Measurements from ENCODE around the gene ARHGEF28. TPM values are rescaled to one million over a fixed set of nuclear protein-coding genes. Genes with fewer than 3 reads are reported as not detected.

Gene ARHGEF28
- total RNA-seq, 1 donor from 2014 or later, result 6.7 TPM

DNA sequence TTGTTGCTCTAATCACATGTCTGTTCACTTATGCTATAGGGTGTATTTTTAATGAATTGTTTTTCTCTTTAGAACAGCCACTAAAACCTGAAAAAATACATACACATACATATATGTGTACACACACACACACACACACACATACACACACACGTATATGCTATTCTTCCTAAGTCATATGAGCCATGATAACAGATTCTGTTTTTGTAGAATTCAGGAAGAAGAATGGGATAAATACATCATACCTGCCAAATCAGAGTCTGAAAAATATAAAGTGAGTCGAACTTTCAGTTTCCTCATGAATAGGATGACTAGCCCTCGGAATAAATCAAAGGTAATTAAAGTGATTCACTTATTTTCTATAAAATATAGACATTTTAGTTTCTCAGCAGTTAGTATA, 231.4 kb downstream of the ARHGEF28 start:
- DNase-seq, result no peak

DNA sequence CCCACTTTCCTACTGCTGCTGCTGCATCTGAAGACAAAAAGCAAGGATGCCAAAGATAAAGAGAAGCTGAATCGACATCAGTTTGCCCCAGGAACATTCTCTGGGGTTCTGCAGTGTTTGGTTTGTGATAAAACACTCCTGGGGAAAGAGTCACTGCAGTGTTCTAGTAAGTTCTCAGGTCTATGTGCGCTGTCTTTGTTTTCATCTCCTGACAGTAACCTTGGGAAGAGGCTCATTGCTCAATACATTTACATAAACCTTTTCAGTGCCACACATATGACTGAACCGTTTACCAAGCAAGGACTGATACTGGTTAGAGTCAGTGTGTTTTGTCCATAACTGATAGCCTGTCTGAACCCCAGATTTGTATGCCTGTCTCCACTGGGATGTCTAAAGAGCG, 232.1 kb downstream of the ARHGEF28 start:
- no peak for DNase-seq

DNA sequence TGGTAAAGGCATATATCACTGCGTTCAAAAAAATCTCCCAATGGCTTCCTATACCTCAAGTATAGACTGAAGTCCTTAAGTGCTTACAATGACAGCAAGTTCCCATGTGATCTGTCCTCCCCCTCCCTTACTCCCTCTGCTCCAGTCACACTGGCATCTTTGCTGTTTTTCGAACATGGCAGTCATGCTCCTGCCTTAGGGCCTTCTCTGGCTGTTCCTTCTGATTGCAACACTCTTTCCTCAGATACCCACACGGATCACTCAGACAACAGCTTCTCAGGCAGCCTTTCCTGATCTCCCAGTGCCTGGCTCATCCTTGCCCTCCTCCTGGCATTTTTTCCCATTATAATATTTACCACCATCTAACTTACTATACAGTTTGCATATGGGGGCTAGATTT, 232.8 kb downstream of the ARHGEF28 start:
- no peak for DNase-seq

DNA sequence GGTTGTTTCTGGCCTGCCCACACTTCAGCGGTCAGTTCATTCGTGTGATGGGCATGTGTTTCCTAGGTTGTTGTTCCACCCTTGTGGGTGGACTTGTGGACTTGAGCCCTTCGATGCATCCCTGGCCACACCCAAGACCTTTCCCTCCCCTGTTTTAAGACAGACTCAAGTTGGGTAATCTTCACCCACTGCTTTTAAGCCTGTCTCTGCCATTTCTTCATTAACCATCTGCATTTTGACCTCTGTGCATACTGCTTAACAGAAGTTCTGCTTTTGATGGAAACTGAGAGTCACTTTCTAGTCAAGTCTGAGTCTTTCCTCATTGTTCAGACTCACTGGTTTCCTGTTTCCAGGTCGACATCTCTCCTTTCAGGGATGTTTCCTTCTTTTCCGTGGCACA, 233.7 kb downstream of the ARHGEF28 start:
- no peak for DNase-seq

- DNase-seq, result no peak
Measured at GRCh38 chr5:73861313-73861988, 235.5 kb downstream of the ARHGEF28 start.

- no peak for DNase-seq
Measured at GRCh38 chr5:73862796-73863195, 236.8 kb downstream of the ARHGEF28 start.

DNA sequence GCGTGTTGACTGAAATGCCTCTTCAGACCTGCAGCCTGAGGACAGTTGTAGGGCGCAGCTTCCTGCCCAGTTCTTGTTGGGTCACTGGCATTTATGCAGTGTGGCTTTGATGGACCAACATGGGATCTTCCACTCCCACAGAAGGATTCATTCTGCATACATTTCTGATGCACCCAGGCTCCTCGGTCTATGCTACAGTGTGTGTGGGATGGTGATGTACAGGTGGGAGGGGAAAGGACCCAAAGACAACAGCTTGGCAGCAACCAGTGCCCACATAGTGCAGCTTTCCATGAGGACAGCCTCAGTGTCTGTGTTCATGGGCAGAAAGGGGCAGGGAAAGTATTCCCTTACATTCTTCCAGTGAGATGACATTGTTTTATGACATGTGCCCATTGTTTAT, 237.9 kb downstream of the ARHGEF28 start:
- DNase-seq, result no peak

DNA sequence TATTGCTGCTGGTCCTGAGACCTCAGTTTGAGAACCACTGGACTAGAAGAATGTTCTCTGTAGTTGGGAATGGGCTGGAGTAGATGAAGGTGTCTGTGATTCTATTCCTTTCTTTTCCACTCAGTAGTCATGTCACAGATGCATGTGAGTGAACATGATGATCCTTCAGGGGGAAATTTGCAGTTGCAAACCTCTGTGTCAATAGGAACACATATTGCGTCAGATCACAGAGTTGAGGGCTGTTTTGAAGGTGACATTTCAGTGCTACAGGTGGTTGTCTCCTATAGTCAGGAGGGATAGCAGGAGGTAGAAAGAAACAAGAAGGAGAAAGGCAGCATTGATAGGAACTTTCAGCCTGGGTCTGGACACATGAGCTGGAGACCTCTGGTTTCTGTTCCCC, 239.3 kb downstream of the ARHGEF28 start:
- no peak for DNase-seq

DNA sequence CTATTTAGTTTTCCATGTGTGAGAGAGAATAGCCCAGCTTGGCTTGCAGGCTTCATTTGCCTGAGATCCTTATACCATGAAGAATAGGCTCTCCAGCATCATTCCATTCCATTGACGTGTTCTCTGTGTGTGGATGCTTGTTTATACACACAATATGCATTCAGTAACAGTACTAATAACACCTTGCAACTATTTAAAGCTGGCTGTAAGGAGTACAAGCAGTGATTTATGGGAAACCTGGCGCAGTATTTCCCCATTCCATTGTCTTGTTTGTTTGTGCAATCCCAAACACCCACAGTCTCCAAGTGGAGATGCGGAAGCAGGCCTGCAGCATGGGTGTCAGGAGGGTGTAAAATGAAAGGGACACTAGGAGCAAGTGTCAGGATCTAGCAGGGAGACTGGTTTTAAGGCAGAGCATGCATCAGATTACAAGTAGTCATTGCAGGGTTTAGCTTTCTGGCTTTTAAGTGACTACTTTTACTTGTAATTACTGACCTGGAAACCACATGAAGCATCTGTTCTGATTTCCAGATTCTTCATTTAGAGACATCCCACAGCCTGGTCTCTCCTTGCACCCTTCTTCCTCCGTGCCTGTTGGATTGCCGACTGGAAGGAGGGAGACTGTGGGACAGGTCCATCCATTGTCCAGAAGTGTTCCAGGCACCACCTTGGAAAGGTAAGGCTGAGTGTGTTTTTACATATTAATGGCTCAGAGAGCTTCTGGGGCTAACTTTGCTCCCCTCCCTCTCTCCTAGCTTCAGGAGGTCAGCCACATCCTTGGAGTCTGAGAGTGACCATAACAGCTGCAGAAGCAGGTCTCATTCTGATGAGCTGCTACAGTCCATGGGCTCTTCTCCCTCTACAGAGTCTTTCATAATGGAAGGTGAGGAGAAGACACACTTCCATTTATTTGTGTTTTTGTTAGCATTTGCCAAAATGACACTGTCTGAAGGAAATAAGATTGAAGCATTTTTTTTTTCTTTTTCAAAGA, 241.6 kb downstream of the ARHGEF28 start:
- no peak for DNase-seq

- no peak for DNase-seq
Measured at GRCh38 chr5:73883646-73884045, 257.6 kb downstream of the ARHGEF28 start.

DNA sequence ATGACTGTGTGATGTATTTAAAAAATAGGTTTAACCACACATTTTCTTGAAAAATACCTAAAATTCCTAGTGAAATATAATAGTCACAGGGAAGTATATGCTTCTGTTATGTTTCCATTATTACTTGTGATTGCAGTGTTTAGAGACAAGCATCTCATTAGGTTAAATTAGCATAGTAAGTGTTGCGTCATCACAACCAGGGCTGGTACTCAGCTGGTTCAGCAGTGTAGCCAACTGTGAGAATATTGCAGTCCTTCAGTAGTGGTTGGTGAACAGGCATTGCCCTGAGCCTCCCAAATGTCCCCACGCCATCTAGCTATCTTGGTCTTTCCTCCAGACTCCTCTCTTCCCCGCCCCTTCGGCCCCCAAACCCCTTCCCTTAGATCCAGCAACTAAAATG, 261.7 kb downstream of the ARHGEF28 start:
- no peak for DNase-seq

- no peak for DNase-seq
Measured at GRCh38 chr5:73890569-73890968, 264.6 kb downstream of the ARHGEF28 start.

DNA sequence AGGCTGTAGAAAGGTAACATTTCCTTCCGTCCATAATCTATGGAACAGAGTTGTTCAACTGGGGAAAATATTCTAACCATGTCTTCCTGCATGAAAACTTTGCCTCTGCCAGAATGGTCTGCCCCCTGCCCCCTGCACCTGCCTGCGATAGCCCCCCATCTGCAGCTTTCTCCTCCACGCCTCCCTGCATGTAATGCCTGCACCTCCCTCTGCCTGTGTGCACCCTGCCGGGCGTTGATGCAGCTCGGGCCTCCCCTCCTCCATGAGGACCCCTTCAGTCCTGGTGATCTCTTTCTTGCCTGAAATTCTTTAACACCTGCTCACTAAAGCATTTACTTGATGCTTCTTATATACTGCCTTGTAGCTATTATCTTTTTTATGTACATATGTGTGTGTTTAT, 266.2 kb downstream of the ARHGEF28 start:
- no peak for DNase-seq

DNA sequence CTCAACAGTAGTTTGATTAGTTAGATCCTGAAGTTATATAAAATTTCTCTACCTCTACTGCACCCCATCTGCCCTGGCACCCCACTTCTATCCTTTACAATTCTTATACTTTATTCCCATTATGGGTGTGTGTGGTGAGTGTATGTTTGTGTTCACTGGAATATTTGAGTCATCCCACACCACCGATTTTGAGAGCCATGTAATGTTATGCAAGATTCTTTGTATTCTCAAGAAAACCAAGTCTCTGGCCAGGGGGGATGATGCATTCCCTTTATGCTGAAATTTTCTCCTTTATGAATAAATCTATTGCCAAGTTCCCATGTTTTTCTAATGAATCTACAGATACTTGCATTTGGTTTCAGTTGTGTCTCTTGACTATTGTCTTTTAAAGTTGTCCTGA, 266.8 kb downstream of the ARHGEF28 start:
- DNase-seq, result no peak

DNA sequence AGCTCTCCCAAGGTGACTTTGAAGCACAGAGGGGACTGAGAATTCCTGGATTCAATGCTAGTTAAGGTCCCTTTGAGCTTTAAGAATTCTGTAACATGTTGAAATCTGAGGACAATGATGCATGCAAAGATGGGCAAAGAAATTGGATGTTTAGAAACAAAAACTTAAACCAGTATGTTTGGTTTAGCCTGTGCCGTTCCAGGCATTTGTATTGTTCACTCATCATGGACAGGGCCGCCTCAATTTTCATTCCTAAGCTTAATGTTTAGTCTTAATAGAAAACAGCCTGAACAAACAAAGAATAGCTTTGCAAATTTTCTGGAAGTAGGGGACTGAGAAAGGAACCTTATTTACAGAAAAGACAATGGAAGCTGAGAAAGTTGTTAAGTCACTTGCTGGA, 267.8 kb downstream of the ARHGEF28 start:
- DNase-seq, result no peak

DNA sequence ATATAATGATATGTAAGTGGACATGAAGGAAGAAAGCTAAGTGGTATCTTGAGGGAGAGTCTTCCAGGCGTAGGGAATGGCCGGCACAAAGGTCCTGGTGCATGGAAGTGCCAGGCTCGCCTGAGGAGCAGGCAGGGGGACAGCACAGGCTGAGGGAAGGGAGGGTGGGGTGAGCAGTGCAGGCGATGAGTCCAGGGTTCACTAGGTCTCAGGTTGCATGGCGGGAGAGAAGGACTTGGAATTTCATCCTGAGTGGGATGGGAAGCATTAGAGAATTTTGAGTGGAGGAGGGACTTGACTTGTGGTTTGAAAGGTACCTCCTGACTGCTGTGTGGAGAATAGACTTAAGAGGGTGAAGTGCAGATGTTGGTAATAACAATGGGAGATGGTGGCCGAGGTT, 268.9 kb downstream of the ARHGEF28 start:
- no peak for DNase-seq

DNA sequence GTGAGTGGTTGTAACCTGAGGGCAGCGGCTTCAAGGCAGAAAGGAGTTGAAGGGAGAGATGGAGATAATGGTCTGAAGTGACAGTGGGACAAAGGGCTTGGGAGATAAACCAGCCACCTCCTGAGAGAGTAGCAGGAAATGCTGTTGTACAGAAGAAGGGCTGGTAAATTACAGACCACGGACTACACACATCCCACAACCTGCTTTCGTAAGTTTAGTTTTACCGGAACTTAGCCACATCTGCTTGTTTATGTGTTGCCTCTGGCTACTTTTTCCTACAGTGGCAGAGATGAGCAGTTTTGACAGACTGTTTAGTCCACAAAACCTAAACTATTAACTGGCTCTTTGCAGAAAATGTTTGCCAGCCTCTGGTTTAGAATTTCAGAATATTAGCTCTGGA, 269.5 kb downstream of the ARHGEF28 start:
- DNase-seq, result no peak

DNA sequence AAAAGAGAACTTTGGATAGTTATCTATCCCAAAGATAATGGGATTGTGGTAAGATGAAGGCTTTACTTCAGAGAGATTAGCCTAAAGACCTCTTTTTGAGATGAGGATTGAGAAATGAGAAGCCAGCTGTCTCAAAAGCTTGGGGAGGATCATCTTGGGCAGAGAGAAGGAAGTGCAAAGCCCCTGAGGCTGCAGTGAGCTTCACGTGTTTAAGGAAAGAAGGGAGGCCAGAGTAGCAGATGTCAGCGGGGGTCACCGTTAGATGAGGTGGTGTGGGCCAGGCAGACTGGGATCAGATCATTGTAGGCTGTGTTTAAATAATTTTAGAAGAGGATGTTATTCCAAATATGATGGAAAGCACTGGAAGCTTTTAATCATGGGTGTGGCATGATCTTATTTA, 270.1 kb downstream of the ARHGEF28 start:
- DNase-seq, result no peak

DNA sequence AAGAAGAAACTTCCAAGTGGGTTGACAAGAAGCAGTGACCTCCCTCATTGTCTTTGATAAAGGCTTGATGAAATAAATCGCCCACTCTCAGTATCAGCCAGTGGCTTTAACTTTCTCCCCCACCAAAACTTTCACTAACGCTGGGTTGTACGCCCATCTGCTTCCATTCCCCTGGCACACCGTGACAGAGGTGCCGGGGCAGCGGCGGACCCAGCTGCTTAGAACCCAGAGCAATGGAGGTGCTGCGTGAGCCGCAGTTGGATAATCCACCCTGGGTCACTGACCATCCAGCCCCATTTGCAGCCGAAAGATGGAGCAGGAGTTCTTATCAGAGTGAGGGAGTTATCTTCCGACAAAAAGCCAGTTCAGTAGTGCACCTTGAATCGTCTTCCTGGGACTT, 270.7 kb downstream of the ARHGEF28 start:
- no peak for DNase-seq

GRCh38 chr5:73897893-73898292, 271.9 kb downstream of the ARHGEF28 start:
- no peak for DNase-seq

DNA sequence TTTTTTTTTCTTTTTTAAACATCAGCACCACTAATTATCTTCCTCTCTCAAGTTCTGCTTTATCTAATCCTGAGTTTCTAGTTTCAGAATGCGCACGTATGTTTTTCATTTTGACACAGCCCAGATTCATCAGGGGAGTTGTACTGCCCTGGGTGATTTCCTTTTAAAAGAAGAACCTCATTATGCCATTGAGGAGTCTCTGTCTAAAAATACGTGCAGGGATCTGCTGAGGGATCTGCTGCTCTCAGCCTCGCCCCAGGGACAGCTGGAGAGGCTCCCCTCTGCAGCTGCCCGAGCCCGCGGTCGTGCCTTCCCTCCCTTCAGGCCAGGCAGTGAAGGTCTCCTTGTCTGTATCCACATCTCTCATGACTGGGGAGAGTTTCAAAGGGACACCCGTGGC, 273.1 kb downstream of the ARHGEF28 start:
- DNase-seq, result no peak

- DNase-seq, result no peak
Measured at GRCh38 chr5:73899916-73900315, 273.9 kb downstream of the ARHGEF28 start.

- DNase-seq, result no peak
Measured at GRCh38 chr5:73900566-73900965, 274.6 kb downstream of the ARHGEF28 start.

DNA sequence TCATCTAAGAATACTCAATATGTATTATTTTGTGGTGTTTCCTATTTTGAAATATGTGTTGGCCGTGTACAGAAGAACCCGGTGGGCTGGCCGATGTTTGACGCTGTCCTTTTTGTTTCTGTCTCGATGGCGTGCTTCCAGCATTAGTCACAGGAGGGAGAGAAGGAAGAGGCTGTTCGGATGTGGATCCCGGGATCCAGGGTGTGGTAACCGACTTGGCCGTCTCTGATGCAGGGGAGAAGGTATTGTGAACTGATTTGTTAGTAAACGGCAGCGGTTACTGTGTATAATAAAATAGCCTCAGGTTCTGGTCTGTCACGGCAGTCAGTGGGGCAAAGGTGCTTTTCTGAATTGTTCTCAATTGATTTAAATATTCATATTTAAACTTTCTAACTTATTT, 275.0 kb downstream of the ARHGEF28 start:
- no peak for DNase-seq
